H1 (cell line): Measurements from ENCODE around the gene CHAD. TPM values are rescaled to one million over a fixed set of nuclear protein-coding genes. Genes with fewer than 3 reads are reported as not detected.

Experiments used
- CTCF ChIA-PET: fragments of 300-600 bp; sonication (Branson Sonifier 250); formaldehyde crosslinking; loops from one replicate; lab custom pipeline; 2021; ENCODE audit not compliant: partially characterized antibody; lab: Charles Lee
- POLR2A ChIA-PET: fragments of 300-600 bp; sonication (Branson Sonifier 250); formaldehyde crosslinking; loops from one replicate; lab custom pipeline; 2021; ENCODE audit warnings: inconsistent platforms; ENCODE audit not compliant: partially characterized antibody; lab: Charles Lee
- DNase-seq, 2 experiments: peaks; one replicate each; pipeline versions ENCODE4 v3.0.0 to v3.0.0-alpha.2; 2010 to 2022; ENCODE audit warnings: low spot score in 2 of 2, low read depth in 1 of 2, mixed read lengths in 1 of 2
- FAIRE-seq: peaks from 2 replicates; lab custom pipeline; 2011; peaks lifted over from hg19 to GRCh38; lab: Jason Lieb, UNC
- H2AFZ ChIP-seq: 2 replicates; pipeline ENCODE4 v1.8.1; 2012; ENCODE audit warnings: low read length, inconsistent platforms
- H2AK5ac ChIP-seq: 2 replicates; pipeline ENCODE4 v1.6.1; 2013; ENCODE audit warnings: low read depth, low read length
- H2BK120ac ChIP-seq: replicated peaks from 2 replicates; pipeline ENCODE3; 2013; ENCODE audit warnings: low read depth, low read length, inconsistent platforms
- H2BK12ac ChIP-seq: 2 replicates; pipeline ENCODE4 v1.6.1; 2013; ENCODE audit warnings: low read depth, low read length
- H2BK15ac ChIP-seq: 2 replicates; pipeline ENCODE4 v1.6.1; 2013; ENCODE audit warnings: low read length
- H2BK20ac ChIP-seq: 2 replicates; pipeline ENCODE4 v1.6.1; 2013; ENCODE audit warnings: low read length
- H2BK5ac ChIP-seq: 2 replicates; pipeline ENCODE4 v1.6.1; 2013; ENCODE audit warnings: low read depth, low read length
- H3K14ac ChIP-seq: 2 replicates; pipeline ENCODE4 v1.6.1; 2013; ENCODE audit warnings: inconsistent platforms; ENCODE audit not compliant: insufficient read length
- H3K18ac ChIP-seq: 2 replicates; pipeline ENCODE4 v1.6.1; 2013; ENCODE audit warnings: low read length; ENCODE audit errors: extremely low read depth
- H3K23ac ChIP-seq: 2 replicates; pipeline ENCODE4 v1.6.1; 2013; ENCODE audit warnings: inconsistent platforms; ENCODE audit not compliant: insufficient read length
- H3K23me2 ChIP-seq: 2 replicates; pipeline ENCODE4 v1.6.1; 2013; ENCODE audit warnings: low read depth, low read length
- H3K27ac ChIP-seq: 2 replicates; pipeline ENCODE4 v1.6.1; 2011; ENCODE audit warnings: low read depth, low read length, inconsistent platforms
- H3K27me3 ChIP-seq, 4 experiments: replicated peaks in 1 of 4; 1 replicate in 1 of 4; 2 replicates in 3 of 4; pipeline versions ENCODE4 v1.6.1 to v1.8.1; 2011 to 2013; ENCODE audit warnings: low read length in 3 of 4, mild to moderate bottlenecking in 3 of 4, inconsistent platforms in 2 of 4, mixed read lengths in 2 of 4, moderate library complexity in 1 of 4; ENCODE audit not compliant: control insufficient read depth in 3 of 4, insufficient read depth in 3 of 4; ENCODE audit errors: extremely low read depth in 1 of 4
- H3K36me3 ChIP-seq, 4 experiments: 2 replicates each; pipeline versions ENCODE4 v1.6.1 to v1.8.1; 2011 to 2013; ENCODE audit warnings: mild to moderate bottlenecking in 4 of 4, low read length in 3 of 4, moderate library complexity in 2 of 4, control low read depth in 1 of 4, inconsistent platforms in 1 of 4; ENCODE audit not compliant: insufficient read depth in 4 of 4, control insufficient read depth in 2 of 4
- H3K4ac ChIP-seq: replicated peaks from 2 replicates; pipeline ENCODE3; 2013; ENCODE audit warnings: low read length, low read depth, mixed read lengths, inconsistent platforms; ENCODE audit not compliant: insufficient read length
- H3K4me1 ChIP-seq, 4 experiments: replicated peaks in 1 of 4; 1 replicate in 1 of 4; 2 replicates in 3 of 4; pipeline versions ENCODE4 v1.6.1 to v1.8.1; 2011 to 2013; ENCODE audit warnings: low read length in 3 of 4, inconsistent platforms in 2 of 4, mixed read lengths in 1 of 4; ENCODE audit not compliant: insufficient read depth in 4 of 4, control insufficient read depth in 3 of 4
- H3K4me2 ChIP-seq, 2 experiments: 2 replicates each; pipeline versions ENCODE4 v1.6.1 to v1.8.1; 2011 to 2013; ENCODE audit warnings: low read depth in 2 of 2, low read length in 2 of 2, control low read depth in 1 of 2, inconsistent platforms in 1 of 2, mild to moderate bottlenecking in 1 of 2; ENCODE audit not compliant: insufficient read depth in 1 of 2
- H3K4me3 ChIP-seq, 4 experiments: fragments of 200-600, 300-600 bp in 1 of 4; sonication (generic), shearing (Covaris generic), sonication (Bioruptor Twin) in 1 of 4; 2 replicates each; pipeline versions ENCODE4 v1.5.1 to v1.8.1; 2011 to 2016; ENCODE audit warnings: low read length in 4 of 4, low read depth in 3 of 4, control low read depth in 2 of 4, inconsistent platforms in 2 of 4, mild to moderate bottlenecking in 2 of 4, mixed read lengths in 1 of 4, moderate library complexity in 1 of 4; ENCODE audit not compliant: insufficient read depth in 2 of 4; ENCODE audit errors: extremely low read depth in 1 of 4
- H3K56ac ChIP-seq: replicated peaks from 2 replicates; pipeline ENCODE3; 2013; ENCODE audit warnings: low read depth, mild to moderate bottlenecking, mixed read lengths, low read length, inconsistent platforms; ENCODE audit not compliant: insufficient read length
- H3K79me1 ChIP-seq: 2 replicates; pipeline ENCODE4 v1.6.1; 2013; ENCODE audit warnings: low read depth, low read length, control low read depth
- H3K79me2 ChIP-seq, 2 experiments: 2 replicates each; pipeline versions ENCODE4 v1.6.1 to v1.8.1; 2012 to 2013; ENCODE audit warnings: low read length in 2 of 2, mild to moderate bottlenecking in 2 of 2, inconsistent platforms in 1 of 2; ENCODE audit not compliant: insufficient read depth in 2 of 2, control insufficient read depth in 1 of 2
- H3K9ac ChIP-seq, 4 experiments: replicated peaks in 1 of 4; 1 replicate in 1 of 4; 2 replicates in 3 of 4; pipeline versions ENCODE4 v1.6.1 to v1.8.1; 2011 to 2013; ENCODE audit warnings: low read depth in 3 of 4, low read length in 3 of 4, control low read depth in 2 of 4, mild to moderate bottlenecking in 2 of 4, moderate library complexity in 2 of 4, inconsistent platforms in 1 of 4; ENCODE audit errors: extremely low read depth in 1 of 4
- H3K9me3 ChIP-seq, 2 experiments: 2 replicates each; pipeline versions ENCODE4 v1.6.1 to v1.8.1; 2012 to 2013; ENCODE audit warnings: mild to moderate bottlenecking in 2 of 2, moderate library complexity in 2 of 2, control low read depth in 1 of 2, inconsistent platforms in 1 of 2, low read depth in 1 of 2, low read length in 1 of 2, mixed read lengths in 1 of 2; ENCODE audit not compliant: insufficient read depth in 2 of 2
- H4K20me1 ChIP-seq, 2 experiments: replicated peaks in 1 of 2; 2 replicates each; pipeline versions ENCODE3 to v1.8.1; 2011 to 2013; ENCODE audit warnings: inconsistent platforms in 2 of 2, low read length in 2 of 2, mild to moderate bottlenecking in 1 of 2; ENCODE audit not compliant: insufficient read depth in 2 of 2, control insufficient read depth in 1 of 2
- H4K5ac ChIP-seq: 2 replicates; pipeline ENCODE4 v1.6.1; 2013; ENCODE audit warnings: low read length, low read depth, mixed read lengths, inconsistent platforms; ENCODE audit not compliant: insufficient read length
- H4K8ac ChIP-seq: 2 replicates; pipeline ENCODE4 v1.8.0; 2013; ENCODE audit warnings: mild to moderate bottlenecking, moderate library complexity, low read length, inconsistent platforms; ENCODE audit not compliant: insufficient read depth; ENCODE audit errors: extremely low read depth
- H4K91ac ChIP-seq: replicated peaks from 2 replicates; pipeline ENCODE3; 2013; ENCODE audit warnings: low read length, mixed read lengths, inconsistent platforms; ENCODE audit not compliant: insufficient read length
- BCL11A ChIP-seq, 2 experiments: IDR thresholded peaks; one replicate each; pipeline ENCODE4 v1.6.1; 2011; ENCODE audit warnings: low read depth in 2 of 2, low read length in 2 of 2, mild to moderate bottlenecking in 2 of 2
- HDAC2 ChIP-seq, 2 experiments: fragments of 300-600 bp in 1 of 2; sonication (generic) in 1 of 2; IDR thresholded peaks; 2 replicates each; pipeline ENCODE4 v1.6.1; 2011 to 2012; ENCODE audit warnings: low read depth in 2 of 2, low read length in 2 of 2, mild to moderate bottlenecking in 2 of 2, moderate library complexity in 2 of 2, borderline replicate concordance in 1 of 2, inconsistent platforms in 1 of 2
- HDAC6 ChIP-seq: IDR thresholded peaks from one replicate; pipeline ENCODE4 v1.7.1; 2012; ENCODE audit warnings: low read depth, mild to moderate bottlenecking, inconsistent platforms, low read length, moderate library complexity
- JUN ChIP-seq: IDR thresholded peaks from 2 replicates; pipeline ENCODE4 v1.6.1; 2011; ENCODE audit warnings: low read depth, mild to moderate bottlenecking, improper control_type of control experiment, low read length
- MAFK ChIP-seq: IDR thresholded peaks from 2 replicates; pipeline ENCODE4 v1.6.1; 2012; ENCODE audit warnings: low read depth, mild to moderate bottlenecking, improper control_type of control experiment, low read length
- NRF1 ChIP-seq: IDR thresholded peaks from 2 replicates; pipeline ENCODE4 v1.6.1; 2011; ENCODE audit warnings: mild to moderate bottlenecking, low read depth, low read length, improper control_type of control experiment
- POU5F1 ChIP-seq: IDR thresholded peaks from 2 replicates; pipeline ENCODE4 v1.6.1; 2011; ENCODE audit warnings: low read depth, mild to moderate bottlenecking, low read length, moderate library complexity
- SIRT6 ChIP-seq: IDR thresholded peaks from one replicate; pipeline ENCODE4 v1.7.1; 2012; ENCODE audit warnings: low read length, inconsistent platforms
- SP1 ChIP-seq: IDR thresholded peaks from 2 replicates; pipeline ENCODE4 v1.6.1; 2011; ENCODE audit warnings: low read depth, low read length
- SP2 ChIP-seq: IDR thresholded peaks from 2 replicates; pipeline ENCODE4 v1.6.1; 2012; ENCODE audit warnings: mild to moderate bottlenecking, low read length, inconsistent platforms
- TAF7 ChIP-seq: optimal IDR thresholded peaks from 2 replicates; pipeline ENCODE3; 2011; ENCODE audit warnings: low read depth, mild to moderate bottlenecking, inconsistent platforms, low read length, moderate library complexity, borderline replicate concordance
- TBP ChIP-seq: IDR thresholded peaks from 2 replicates; pipeline ENCODE4 v1.6.1; 2011; ENCODE audit warnings: low read depth, low read length, improper control_type of control experiment
- WGBS, 2 experiments: shearing (Covaris generic) in 1 of 2; methylation state at CpG; one replicate each; pipeline versions ENCODE4 v1.1.6 to v1.1.7; 2013 to 2015; ENCODE audit warnings: low lambda C conversion rate in 2 of 2, mixed read lengths in 2 of 2, inconsistent platforms in 1 of 2, low coverage in 1 of 2, missing lambda C conversion rate in 1 of 2; ENCODE audit not compliant: insufficient replicate concordance in 2 of 2, insufficient coverage in 1 of 2, insufficient read length in 1 of 2; ENCODE audit errors: extremely low coverage in 1 of 2, missing lambda C conversion rate in 1 of 2; 5-methylcytosine and 5-hydroxymethylcytosine counted together
- polyA plus RNA-seq, 7 experiments: library from polyadenylated mRNA; depleted of rRNA in 3 of 7; stranded (reverse) in 5 of 7; unstranded in 2 of 7; fragments of >200 nt in 5 of 7; fragments of 200-250 nt in 2 of 7; gene quantifications; 1 replicate in 5 of 7; 2 replicates in 1 of 7; 4 replicates in 1 of 7; pipeline versions ENCODE4 v1.2.1 to v1.2.3, GENCODE V29; 2011 to 2013; ENCODE audit warnings: missing spikeins in 2 of 7, mixed read lengths in 2 of 7
- total RNA-seq: library from RNA; stranded (reverse); fragmentation: NEBNext Ultra II Directional; extraction: Animal tissue kit (Norgen Biotek cat#: 25700); gene quantifications from 2 replicates; pipeline ENCODE4 v1.2.1, GENCODE V29; 2021

CHAD gene
- total and polyA plus RNA-seq, 2 of the 8 experiments (the other 6 are each of a cell fraction or from before 2014, with no cell fraction given), result 0.03 TPM; not detected in 1

GRCh38 chr17:50458701-50459676, 9.7 kb downstream of the CHAD start:
- Histone ChIP-seq H4K91ac (peak overlapping the region; percentile 32), H2AFZ (no peak overlapping the region), H2BK12ac (no peak overlapping the region), H3K4ac (no peak overlapping the region), H3K9me3 (no peaks in the 10 kb centered on the region), H2AK5ac (no peak overlapping the region), H4K5ac (no peak overlapping the region), H2BK120ac (no peak overlapping the region), H3K79me1 (no peaks in the 10 kb centered on the region), H3K4me1 (no peaks in the 10 kb centered on the region), H2BK5ac (no peak overlapping the region), H2BK15ac (no peak overlapping the region), H3K27me3 (no peaks in the 10 kb centered on the region), H3K9ac (no peak overlapping the region), H4K8ac (no peak overlapping the region), H3K56ac (no peak overlapping the region), H3K18ac (no peak overlapping the region), H4K20me1 (peaks cover 0 to 3% of the 10 kb centered on the region in 2 experiments), H3K79me2 (no peaks in the 10 kb centered on the region), H3K23ac (no peak overlapping the region), H2BK20ac (no peak overlapping the region), H3K36me3 (no peaks in the 10 kb centered on the region; a peak in 1 of 8 replicates), H3K4me3 (no peak overlapping the region), H3K14ac (no peak overlapping the region), H3K4me2 (no peak overlapping the region), H3K23me2 (no peaks in the 10 kb centered on the region), H3K27ac (no peak overlapping the region)
- ChIA-PET POLR2A (interaction anchor here (0.9 kb wide), 1 partner anchor 9 kb away, joined by 3 read pairs; no protein-coding TSS in a partner anchor), CTCF (interaction anchor here (0.7 to 4.1 kb wide), 5 partner anchors 11 to 62 kb away, joined by 3 to 22 read pairs (median 4); partner anchors contain the start of genes ACSF2 and LRRC59)
- FAIRE-seq (no peak), DNase-seq (no peak)
- 89% methylated on average over 16 of the region's 16 CpGs; no CpG with 5 or more reads in 1 of the 2 experiments for WGBS, 2 experiments
- TF ChIP-seq SP2 (no peak), SIRT6 (no peak), JUN (no peak), TBP (no peak), BCL11A (IDR thresholded peaks at IDR 0.05; ENCODE audit: low read depth in 2 of 2, low read length in 2 of 2) (no peak), SP1 (no peak), NRF1 (no peak), HDAC6 (no peak), HDAC2 (IDR thresholded peaks at IDR 0.05; ENCODE audit: borderline replicate concordance in 1 of 2, low read depth in 2 of 2, low read length in 2 of 2) (no peak), TAF7 (no peak), POU5F1 (no peak), MAFK (no peak)
